PC-3 (cell line): ENCODE data around the gene ABCD4.

Experiments used
- EZH2 ChIP-seq: fragments of 300-600 bp; sonication (generic); IDR thresholded peaks from one replicate; pipeline ENCODE4 v1.6.1; 2017; ENCODE audit warnings: antibody characterized with exemption, mild to moderate bottlenecking, low read length; ENCODE audit not compliant: unreplicated experiment
- TF ChIP-seq, protein P1 (sequence below): fragments of 300-600 bp; sonication (generic); conservative IDR thresholded peaks from 2 replicates; pipeline ENCODE4 v1.5.1; 2017; ENCODE audit warnings: antibody characterized with exemption, low read depth, mild to moderate bottlenecking, low read length

DNA sequence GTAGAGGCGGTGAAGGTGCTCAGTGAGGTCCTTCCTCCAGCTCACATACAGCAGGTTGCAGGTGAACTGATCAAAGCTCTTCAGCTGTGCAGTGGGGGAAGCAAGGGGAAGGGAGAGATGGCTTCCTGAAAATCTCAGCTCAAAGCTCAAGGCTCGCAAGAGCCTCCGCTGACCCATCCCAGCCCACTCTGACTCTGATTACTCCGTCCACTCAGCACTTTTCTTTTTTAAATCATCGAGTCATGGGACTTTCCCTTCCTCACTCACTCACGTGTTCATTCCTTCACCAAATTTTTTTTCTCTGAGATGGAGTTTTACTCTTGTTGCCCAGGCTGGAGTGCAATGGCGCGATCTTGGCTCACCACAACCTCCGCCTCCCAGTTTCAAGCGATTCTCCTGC lies 4.7 kb downstream of the ABCD4 start:
- TF ChIP-seq EZH2: no peak
- TF ChIP-seq, protein P1, sequence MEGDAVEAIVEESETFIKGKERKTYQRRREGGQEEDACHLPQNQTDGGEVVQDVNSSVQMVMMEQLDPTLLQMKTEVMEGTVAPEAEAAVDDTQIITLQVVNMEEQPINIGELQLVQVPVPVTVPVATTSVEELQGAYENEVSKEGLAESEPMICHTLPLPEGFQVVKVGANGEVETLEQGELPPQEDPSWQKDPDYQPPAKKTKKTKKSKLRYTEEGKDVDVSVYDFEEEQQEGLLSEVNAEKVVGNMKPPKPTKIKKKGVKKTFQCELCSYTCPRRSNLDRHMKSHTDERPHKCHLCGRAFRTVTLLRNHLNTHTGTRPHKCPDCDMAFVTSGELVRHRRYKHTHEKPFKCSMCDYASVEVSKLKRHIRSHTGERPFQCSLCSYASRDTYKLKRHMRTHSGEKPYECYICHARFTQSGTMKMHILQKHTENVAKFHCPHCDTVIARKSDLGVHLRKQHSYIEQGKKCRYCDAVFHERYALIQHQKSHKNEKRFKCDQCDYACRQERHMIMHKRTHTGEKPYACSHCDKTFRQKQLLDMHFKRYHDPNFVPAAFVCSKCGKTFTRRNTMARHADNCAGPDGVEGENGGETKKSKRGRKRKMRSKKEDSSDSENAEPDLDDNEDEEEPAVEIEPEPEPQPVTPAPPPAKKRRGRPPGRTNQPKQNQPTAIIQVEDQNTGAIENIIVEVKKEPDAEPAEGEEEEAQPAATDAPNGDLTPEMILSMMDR: no peak
